Glutamatergic neuron (in vitro differentiated cells): ENCODE data around the gene OR10D3. TPM values are rescaled to one million over a fixed set of nuclear protein-coding genes. Genes with fewer than 3 reads are reported as not detected.
"Not testable (repeated sequence)": the region's sequence is repeated elsewhere in the genome, so short reads cannot be mapped to it uniquely, and the experiment has no call there.

Experiments
- DNase-seq: peaks from one replicate; pipeline ENCODE4 v3.0.0; 2022
- H3K27ac Mint-ChIP-seq: one replicate; pipeline ENCODE4 v1.8.0; 2020; ENCODE audit warnings: mild to moderate bottlenecking, mixed read lengths, inconsistent platforms; ENCODE audit not compliant: unreplicated experiment
- H3K27me3 Mint-ChIP-seq: one replicate; pipeline ENCODE4 v1.8.0; 2020; ENCODE audit warnings: mild to moderate bottlenecking, moderate library complexity, mixed read lengths, inconsistent platforms; ENCODE audit not compliant: unreplicated experiment
- H3K36me3 Mint-ChIP-seq: one replicate; pipeline ENCODE4 v1.8.0; 2020; ENCODE audit warnings: mild to moderate bottlenecking, mixed read lengths, inconsistent platforms; ENCODE audit not compliant: unreplicated experiment
- H3K4me1 Mint-ChIP-seq: one replicate; pipeline ENCODE4 v1.8.0; 2020; ENCODE audit warnings: mild to moderate bottlenecking, low read depth, mixed read lengths, inconsistent platforms; ENCODE audit not compliant: unreplicated experiment
- H3K4me3 Mint-ChIP-seq: one replicate; pipeline ENCODE4 v1.8.0; 2020; ENCODE audit warnings: mild to moderate bottlenecking, mixed read lengths, inconsistent platforms; ENCODE audit not compliant: unreplicated experiment
- H3K9me3 Mint-ChIP-seq: one replicate; pipeline ENCODE4 v1.8.0; 2020; ENCODE audit warnings: mild to moderate bottlenecking, moderate library complexity, mixed read lengths, inconsistent platforms; ENCODE audit not compliant: unreplicated experiment
- total RNA-seq: library from RNA; stranded (reverse); fragmentation: NEBNext Ultra II Directional; extraction: Animal tissue kit (Norgen Biotek cat#: 25700); gene quantifications from one replicate; pipeline ENCODE4 v1.2.1, GENCODE V29; 2021; ENCODE audit not compliant: unreplicated experiment
- TF ChIP-seq, protein P1 (sequence below): fragments of 200-600 bp; sonication (generic); IDR thresholded peaks from one replicate; pipeline ENCODE4 v1.5.0; 2021; ENCODE audit not compliant: partially characterized antibody, unreplicated experiment

OR10D3 gene
- total RNA-seq, 1 donor from 2014 or later: 0.29 TPM

DNA sequence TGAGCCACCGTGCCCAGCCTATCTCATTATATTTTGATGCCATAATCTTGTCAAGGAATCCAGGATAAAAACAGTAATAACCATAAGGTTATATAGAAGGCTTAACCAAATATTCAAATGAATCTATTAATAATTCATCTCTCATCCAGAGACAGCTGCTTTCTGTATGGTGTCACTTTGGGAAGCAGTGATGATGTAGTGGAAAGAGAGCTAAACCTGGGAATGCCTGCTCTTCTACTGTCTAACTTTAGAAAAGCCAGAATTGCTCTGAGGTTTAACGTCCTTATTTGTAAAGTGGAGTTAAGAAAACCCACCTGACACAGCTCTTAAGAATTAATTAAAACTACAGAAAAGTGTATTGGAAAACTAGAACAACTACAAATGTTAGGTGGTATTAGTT, 29.3 kb upstream of the OR10D3 start:
- H3K4me3 Mint-ChIP-seq: no peak overlapping the region
- DNase-seq: no peak
- H3K4me1 Mint-ChIP-seq: no peaks in the 10 kb centered on the region
- no peaks in the 10 kb centered on the region for H3K9me3 Mint-ChIP-seq
- no peak overlapping the region for H3K27ac Mint-ChIP-seq
- peaks cover 3% of the 10 kb centered on the region for H3K27me3 Mint-ChIP-seq
- H3K36me3 Mint-ChIP-seq: no peaks in the 10 kb centered on the region
- TF ChIP-seq, protein P1, sequence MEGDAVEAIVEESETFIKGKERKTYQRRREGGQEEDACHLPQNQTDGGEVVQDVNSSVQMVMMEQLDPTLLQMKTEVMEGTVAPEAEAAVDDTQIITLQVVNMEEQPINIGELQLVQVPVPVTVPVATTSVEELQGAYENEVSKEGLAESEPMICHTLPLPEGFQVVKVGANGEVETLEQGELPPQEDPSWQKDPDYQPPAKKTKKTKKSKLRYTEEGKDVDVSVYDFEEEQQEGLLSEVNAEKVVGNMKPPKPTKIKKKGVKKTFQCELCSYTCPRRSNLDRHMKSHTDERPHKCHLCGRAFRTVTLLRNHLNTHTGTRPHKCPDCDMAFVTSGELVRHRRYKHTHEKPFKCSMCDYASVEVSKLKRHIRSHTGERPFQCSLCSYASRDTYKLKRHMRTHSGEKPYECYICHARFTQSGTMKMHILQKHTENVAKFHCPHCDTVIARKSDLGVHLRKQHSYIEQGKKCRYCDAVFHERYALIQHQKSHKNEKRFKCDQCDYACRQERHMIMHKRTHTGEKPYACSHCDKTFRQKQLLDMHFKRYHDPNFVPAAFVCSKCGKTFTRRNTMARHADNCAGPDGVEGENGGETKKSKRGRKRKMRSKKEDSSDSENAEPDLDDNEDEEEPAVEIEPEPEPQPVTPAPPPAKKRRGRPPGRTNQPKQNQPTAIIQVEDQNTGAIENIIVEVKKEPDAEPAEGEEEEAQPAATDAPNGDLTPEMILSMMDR: no peak

DNA sequence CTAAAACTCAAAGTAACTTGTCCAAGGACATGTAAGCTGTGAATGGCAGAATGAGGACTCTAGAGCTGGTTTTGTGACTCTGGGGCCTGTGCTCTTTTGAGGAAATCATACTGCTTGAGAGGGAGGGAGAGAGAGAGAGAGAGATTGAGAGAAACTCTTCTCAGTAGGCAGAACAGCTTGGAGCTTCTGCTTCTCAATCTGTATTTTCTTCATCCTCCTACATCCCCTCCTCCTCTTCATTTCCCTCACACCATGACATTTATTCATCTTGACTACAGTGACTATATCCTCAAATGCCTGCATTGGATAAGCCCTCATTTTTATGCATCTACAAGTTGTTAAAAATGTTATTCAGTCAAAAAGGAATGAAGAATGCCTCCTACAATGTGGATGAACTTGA, 23.7 kb upstream of the OR10D3 start:
- DNase-seq: no peak
- TF ChIP-seq, protein P1: no peak
- Mint-ChIP-seq H3K27ac (no peak overlapping the region), H3K36me3 (no peaks in the 10 kb centered on the region), H3K4me1 (no peaks in the 10 kb centered on the region), H3K4me3 (no peak overlapping the region), H3K9me3 (no peaks in the 10 kb centered on the region), H3K27me3 (no peaks in the 10 kb centered on the region)

DNA sequence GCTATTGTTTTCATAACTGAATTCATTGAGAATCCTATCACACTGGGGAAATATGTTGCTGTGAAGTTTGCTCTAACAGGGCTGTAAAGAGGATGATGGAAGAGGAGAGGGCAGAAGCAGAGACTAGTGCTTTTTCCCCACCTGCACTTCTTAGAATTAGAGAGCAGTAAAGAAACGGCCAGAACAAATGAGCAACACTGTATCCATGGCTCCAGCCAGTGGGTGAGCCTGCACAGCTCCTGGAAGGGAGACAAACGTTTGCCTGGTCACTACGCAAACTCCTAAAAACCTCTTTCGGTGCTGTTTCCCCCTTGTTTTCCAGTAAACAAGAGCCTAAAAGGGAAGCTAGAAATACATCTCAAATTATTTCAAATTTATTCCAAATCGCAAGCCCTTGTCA, 22.2 kb upstream of the OR10D3 start:
- Mint-ChIP-seq H3K27ac (no peak overlapping the region), H3K9me3 (no peaks in the 10 kb centered on the region), H3K27me3 (no peaks in the 10 kb centered on the region), H3K4me1 (no peaks in the 10 kb centered on the region), H3K4me3 (no peak overlapping the region), H3K36me3 (no peaks in the 10 kb centered on the region)
- TF ChIP-seq, protein P1: no peak
- no peak for DNase-seq

DNA sequence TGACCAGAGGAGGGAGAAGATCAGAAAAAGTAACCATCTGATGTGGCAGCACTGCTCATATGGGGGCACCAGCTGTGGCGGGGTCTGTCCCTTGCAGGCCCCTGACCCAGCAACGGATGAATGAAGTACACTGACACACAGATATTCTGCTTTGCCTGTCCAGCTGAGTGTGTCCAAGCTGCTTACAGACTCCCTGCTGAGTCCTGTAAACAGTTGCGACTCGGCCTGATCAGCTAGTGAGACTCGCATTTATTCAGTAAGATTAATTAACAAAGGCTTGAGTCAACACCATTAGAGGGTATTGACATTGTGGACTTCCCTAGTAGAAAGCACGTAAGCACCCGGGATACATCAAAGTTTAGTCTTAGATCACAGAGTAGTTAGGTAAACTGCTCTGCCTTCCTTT, 15.3 kb upstream of the OR10D3 start:
- H3K4me1 Mint-ChIP-seq: peaks cover 20% of the 10 kb centered on the region
- peaks cover 2% of the 10 kb centered on the region for H3K9me3 Mint-ChIP-seq
- no peak for DNase-seq
- peaks cover 4% of the 10 kb centered on the region for H3K36me3 Mint-ChIP-seq
- TF ChIP-seq, protein P1: no peak
- peak overlapping the region; percentile 56 for H3K27ac Mint-ChIP-seq
- H3K27me3 Mint-ChIP-seq: peaks cover 2% of the 10 kb centered on the region
- no peak overlapping the region for H3K4me3 Mint-ChIP-seq

DNA sequence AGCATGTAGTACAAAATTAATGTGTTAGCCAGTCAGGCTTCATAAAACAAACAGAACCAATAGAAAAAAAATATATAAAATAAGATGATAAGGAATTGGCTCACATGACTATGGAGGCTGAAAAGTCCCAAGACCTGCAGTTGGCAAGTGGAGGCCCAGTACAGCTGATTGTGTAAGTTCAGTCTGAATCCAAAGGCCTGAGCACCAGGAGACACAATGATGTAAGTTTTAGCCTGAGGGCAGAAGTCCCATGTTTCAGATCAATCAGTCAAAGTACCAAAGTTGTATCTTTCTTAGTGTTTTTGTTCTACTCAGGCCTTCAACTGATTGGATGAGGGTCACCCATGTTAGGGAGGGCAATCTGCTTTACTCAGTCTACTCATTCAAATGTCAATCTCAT, 14.3 kb upstream of the OR10D3 start:
- Mint-ChIP-seq H3K9me3 (peaks cover 2% of the 10 kb centered on the region), H3K27ac (no peak overlapping the region), H3K36me3 (peaks cover 4% of the 10 kb centered on the region), H3K27me3 (peaks cover 2% of the 10 kb centered on the region), H3K4me3 (no peak overlapping the region), H3K4me1 (peaks cover 26% of the 10 kb centered on the region)
- TF ChIP-seq, protein P1: no peak
- no peak for DNase-seq

DNA sequence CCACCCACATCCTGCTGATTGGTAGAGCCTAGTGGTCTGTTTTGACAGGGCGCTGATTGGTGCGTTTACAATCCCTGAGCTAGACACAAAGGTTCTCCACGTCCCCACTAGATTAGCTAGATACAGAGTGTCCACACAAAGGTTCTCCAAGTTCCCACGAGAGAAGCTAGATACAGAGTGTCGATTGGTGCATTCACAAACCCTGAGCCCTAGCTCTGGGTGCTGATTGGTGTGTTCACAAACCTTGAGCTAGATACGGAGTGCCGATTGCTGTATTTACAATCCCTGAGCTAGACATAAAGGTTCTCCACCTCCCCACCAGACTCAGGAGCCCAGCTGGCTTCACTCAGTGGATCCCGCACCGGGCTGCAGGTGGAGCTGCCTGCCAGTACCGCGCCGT, 12.8 kb upstream of the OR10D3 start:
- not testable (repeated sequence) for H3K9me3 Mint-ChIP-seq, H3K4me3 Mint-ChIP-seq, DNase-seq, H3K36me3 Mint-ChIP-seq, H3K27me3 Mint-ChIP-seq, H3K27ac Mint-ChIP-seq
- H3K4me1 Mint-ChIP-seq: peaks cover 29% of the 10 kb centered on the region
